GM08714 (cell line): ENCODE measurements around the gene WSCD2.
"Not testable (repeated sequence)": the region's sequence is repeated elsewhere in the genome, so short reads cannot be mapped to it uniquely, and the experiment has no call there.

ENCODE experiments used
- H3K4me3 ChIP-seq: fragments of 200-500 bp; sonication (Bioruptor generic); 2 replicates; pipeline ENCODE4 v1.5.1; 2014; ENCODE audit warnings: mild to moderate bottlenecking, low read length, inconsistent platforms
- ZNF274 ChIP-seq: IDR thresholded peaks from 2 replicates; pipeline ENCODE4 v1.6.1; 2012; ENCODE audit warnings: mild to moderate bottlenecking, low read depth, low read length

WSCD2 gene

DNA sequence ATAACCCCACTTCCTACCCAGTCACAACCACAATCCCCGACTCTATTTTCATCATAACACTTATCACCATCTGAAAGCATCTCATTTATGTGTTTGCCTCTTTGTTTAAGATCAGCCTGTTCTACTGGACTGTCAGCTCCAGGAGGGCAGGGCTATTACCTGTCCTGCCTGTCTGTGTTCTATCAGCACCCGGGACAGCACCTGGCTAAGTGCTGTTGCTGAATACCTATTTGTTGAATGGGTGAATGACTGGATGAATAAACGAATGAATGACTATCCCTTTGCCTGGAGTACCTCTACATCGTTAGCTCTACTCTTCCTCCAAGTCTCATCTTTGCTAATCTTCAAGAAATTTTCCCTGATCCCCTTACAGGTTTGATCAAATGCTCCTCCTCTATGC lies 69.0 kb downstream of the WSCD2 start:
- no peak overlapping the region for H3K4me3 ChIP-seq
- no peak for TF ChIP-seq ZNF274

- no peak overlapping the region for H3K4me3 ChIP-seq
- no peak for TF ChIP-seq ZNF274
Observed at GRCh38 chr12:108199106-108199505, 70.0 kb downstream of the WSCD2 start.

GRCh38 chr12:108201808-108202207 lies 72.7 kb downstream of the WSCD2 start:
- H3K4me3 ChIP-seq, result no peak overlapping the region
- no peak for TF ChIP-seq ZNF274

GRCh38 chr12:108204117-108204987 lies 75.3 kb downstream of the WSCD2 start:
- no peak overlapping the region for H3K4me3 ChIP-seq
- TF ChIP-seq ZNF274, result no peak

DNA sequence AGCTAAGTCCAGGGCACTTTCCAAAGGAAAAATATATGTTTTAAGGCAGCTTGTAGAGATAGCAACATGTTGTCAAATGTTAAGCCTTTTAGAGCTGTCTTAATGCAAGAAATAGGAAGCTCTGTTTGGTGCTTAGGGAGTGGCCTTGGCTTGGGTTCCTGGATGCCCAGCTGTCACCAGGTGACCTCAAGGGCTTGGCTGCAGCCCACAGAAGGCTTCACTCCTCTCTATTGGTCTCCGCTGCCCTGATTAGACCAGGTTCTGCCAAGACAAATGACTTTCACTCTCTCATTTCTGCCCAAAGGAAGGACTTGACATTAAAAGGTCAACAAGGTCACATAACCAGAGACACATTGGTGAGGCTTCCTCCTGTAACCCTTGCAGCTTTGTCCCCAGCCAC lies 76.8 kb downstream of the WSCD2 start:
- no peak for TF ChIP-seq ZNF274
- no peak overlapping the region for H3K4me3 ChIP-seq

GRCh38 chr12:108207791-108208730 lies 79.0 kb downstream of the WSCD2 start:
- TF ChIP-seq ZNF274, result no peak
- H3K4me3 ChIP-seq, result no peak overlapping the region

DNA sequence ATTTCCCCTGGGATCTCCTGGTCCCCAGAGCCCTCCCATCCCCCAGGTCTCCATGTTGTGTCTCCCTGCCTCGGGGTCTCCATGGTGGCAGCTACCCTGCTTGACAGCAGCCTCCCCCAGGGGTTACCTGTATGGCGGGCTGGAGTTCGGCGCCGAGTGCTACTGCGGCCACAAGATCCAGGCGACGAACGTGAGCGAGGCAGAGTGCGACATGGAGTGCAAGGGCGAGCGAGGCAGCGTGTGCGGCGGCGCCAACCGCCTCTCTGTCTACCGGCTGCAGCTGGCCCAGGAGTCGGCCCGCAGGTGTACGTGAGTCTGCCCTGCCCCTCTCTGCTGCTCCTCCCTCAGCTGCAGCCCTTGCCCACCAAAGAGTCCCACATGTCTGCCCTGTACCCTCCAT lies 80.9 kb downstream of the WSCD2 start:
- no peak for TF ChIP-seq ZNF274
- no peak overlapping the region for H3K4me3 ChIP-seq

DNA sequence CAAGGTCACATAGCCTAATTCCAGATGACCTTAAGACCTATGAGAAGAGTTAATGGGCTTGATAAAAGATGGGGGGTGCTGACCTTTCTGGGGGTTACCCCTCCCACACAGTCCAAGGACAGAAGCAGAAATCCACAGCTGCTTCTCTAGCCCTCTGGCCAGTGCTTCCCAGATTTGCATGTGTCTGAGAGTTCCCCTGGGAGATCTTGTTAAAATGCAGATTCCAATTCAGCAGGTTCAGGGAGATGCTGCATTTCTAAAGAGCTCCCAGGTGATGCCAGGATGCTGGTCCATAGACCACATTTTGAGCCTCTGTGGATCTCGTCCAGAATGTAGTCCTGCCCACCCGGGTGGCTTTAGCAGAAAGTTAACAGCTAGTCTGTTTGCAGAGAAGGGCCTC lies 82.1 kb downstream of the WSCD2 start:
- no peak overlapping the region for H3K4me3 ChIP-seq
- TF ChIP-seq ZNF274, result no peak

- no peak overlapping the region for H3K4me3 ChIP-seq
- no peak for TF ChIP-seq ZNF274
Observed at GRCh38 chr12:108213871-108214445, 84.9 kb downstream of the WSCD2 start.

GRCh38 chr12:108214486-108214885 lies 85.4 kb downstream of the WSCD2 start:
- no peak overlapping the region for H3K4me3 ChIP-seq
- no peak for TF ChIP-seq ZNF274

GRCh38 chr12:108215458-108215857 lies 86.4 kb downstream of the WSCD2 start:
- TF ChIP-seq ZNF274, result no peak
- no peak overlapping the region for H3K4me3 ChIP-seq

DNA sequence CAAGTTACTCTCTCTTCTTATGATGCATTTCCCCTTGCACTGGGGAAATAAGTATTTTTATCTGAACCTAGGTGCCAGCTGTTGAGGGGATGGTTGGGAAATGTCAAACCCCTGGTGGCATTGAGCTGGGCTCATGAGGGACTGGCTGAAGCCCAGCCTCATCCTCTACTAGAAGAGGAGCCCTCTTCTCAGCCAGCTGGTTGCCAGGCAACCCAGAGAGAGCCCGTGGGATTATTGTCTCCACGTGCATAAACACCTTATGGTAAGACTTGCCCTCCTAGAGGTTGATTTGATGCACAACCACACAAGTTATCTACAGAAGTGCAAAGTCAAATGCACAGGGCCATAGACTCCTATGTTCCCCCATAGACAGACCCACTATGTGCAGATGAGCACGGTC lies 89.8 kb downstream of the WSCD2 start:
- no peak for TF ChIP-seq ZNF274

DNA sequence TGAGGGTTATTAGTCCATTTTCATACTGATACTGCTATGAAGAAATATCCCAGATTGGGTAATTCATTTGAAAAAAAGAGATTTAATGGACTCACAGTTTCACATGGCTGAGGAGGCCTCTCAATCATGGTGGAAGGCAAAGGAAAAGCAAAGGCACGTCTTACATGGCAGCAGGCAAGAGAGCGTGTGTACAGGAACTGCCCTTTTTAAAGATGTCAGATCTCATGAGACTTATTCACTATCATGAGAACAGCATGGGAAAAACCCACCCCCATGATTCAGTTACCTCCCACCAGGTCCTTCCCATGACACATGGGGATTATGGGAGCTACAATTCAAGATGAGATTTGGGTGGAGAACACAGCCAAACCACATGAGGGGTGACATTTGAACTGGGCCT lies 96.0 kb downstream of the WSCD2 start:
- not testable (repeated sequence) for H3K4me3 ChIP-seq

More for the DNA sequence above, 89.8 kb downstream of the WSCD2 start:
- H3K4me3 ChIP-seq, result no peak overlapping the region

DNA sequence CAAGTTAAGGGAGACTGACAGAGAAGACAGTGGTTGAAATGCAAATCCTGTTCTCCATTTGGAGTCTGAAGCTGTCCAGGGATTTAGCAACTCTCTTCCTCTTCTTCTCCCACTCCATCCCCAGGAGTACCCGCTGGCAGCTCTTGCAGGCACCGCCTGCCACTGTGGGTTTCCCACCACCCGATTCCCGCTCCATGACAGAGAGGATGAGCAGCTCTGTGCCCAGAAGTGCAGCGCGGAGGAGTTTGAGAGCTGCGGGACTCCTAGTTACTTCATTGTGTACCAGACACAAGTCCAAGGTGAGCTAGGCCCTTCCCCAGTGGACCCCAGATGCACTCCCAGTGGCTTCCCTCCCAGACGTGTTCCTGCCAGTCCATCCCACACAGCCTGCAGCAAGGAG lies 97.8 kb downstream of the WSCD2 start:
- no peak for TF ChIP-seq ZNF274
- no peak overlapping the region for H3K4me3 ChIP-seq
